H1 (cell line): ENCODE data around the gene DSCAM. TPM values are rescaled to one million over a fixed set of nuclear protein-coding genes. Genes with fewer than 3 reads are reported as not detected.

ENCODE experiments used
- CTCF ChIA-PET: fragments of 300-600 bp; sonication (Branson Sonifier 250); formaldehyde crosslinking; loops from one replicate; lab custom pipeline; 2021; ENCODE audit not compliant: partially characterized antibody; lab: Charles Lee
- POLR2A ChIA-PET: fragments of 300-600 bp; sonication (Branson Sonifier 250); formaldehyde crosslinking; loops from one replicate; lab custom pipeline; 2021; ENCODE audit warnings: inconsistent platforms; ENCODE audit not compliant: partially characterized antibody; lab: Charles Lee
- DNase-seq, 2 experiments: peaks; one replicate each; pipeline versions ENCODE4 v3.0.0 to v3.0.0-alpha.2; 2010 to 2022; ENCODE audit warnings: low spot score in 2 of 2, low read depth in 1 of 2, mixed read lengths in 1 of 2
- FAIRE-seq: peaks from 2 replicates; lab custom pipeline; 2011; peaks lifted over from hg19 to GRCh38; lab: Jason Lieb, UNC
- H2AFZ ChIP-seq: 2 replicates; pipeline ENCODE4 v1.8.1; 2012; ENCODE audit warnings: low read length, inconsistent platforms
- H2AK5ac ChIP-seq: 2 replicates; pipeline ENCODE4 v1.6.1; 2013; ENCODE audit warnings: low read depth, low read length
- H2BK120ac ChIP-seq: replicated peaks from 2 replicates; pipeline ENCODE3; 2013; ENCODE audit warnings: low read depth, low read length, inconsistent platforms
- H2BK12ac ChIP-seq: 2 replicates; pipeline ENCODE4 v1.6.1; 2013; ENCODE audit warnings: low read depth, low read length
- H2BK15ac ChIP-seq: 2 replicates; pipeline ENCODE4 v1.6.1; 2013; ENCODE audit warnings: low read length
- H2BK20ac ChIP-seq: 2 replicates; pipeline ENCODE4 v1.6.1; 2013; ENCODE audit warnings: low read length
- H2BK5ac ChIP-seq: 2 replicates; pipeline ENCODE4 v1.6.1; 2013; ENCODE audit warnings: low read depth, low read length
- H3K14ac ChIP-seq: 2 replicates; pipeline ENCODE4 v1.6.1; 2013; ENCODE audit warnings: inconsistent platforms; ENCODE audit not compliant: insufficient read length
- H3K18ac ChIP-seq: 2 replicates; pipeline ENCODE4 v1.6.1; 2013; ENCODE audit warnings: low read length; ENCODE audit errors: extremely low read depth
- H3K23ac ChIP-seq: 2 replicates; pipeline ENCODE4 v1.6.1; 2013; ENCODE audit warnings: inconsistent platforms; ENCODE audit not compliant: insufficient read length
- H3K23me2 ChIP-seq: 2 replicates; pipeline ENCODE4 v1.6.1; 2013; ENCODE audit warnings: low read depth, low read length
- H3K27ac ChIP-seq: 2 replicates; pipeline ENCODE4 v1.6.1; 2011; ENCODE audit warnings: low read depth, low read length, inconsistent platforms
- H3K27me3 ChIP-seq, 4 experiments: replicated peaks in 1 of 4; 1 replicate in 1 of 4; 2 replicates in 3 of 4; pipeline versions ENCODE4 v1.6.1 to v1.8.1; 2011 to 2013; ENCODE audit warnings: low read length in 3 of 4, mild to moderate bottlenecking in 3 of 4, inconsistent platforms in 2 of 4, mixed read lengths in 2 of 4, moderate library complexity in 1 of 4; ENCODE audit not compliant: control insufficient read depth in 3 of 4, insufficient read depth in 3 of 4; ENCODE audit errors: extremely low read depth in 1 of 4
- H3K36me3 ChIP-seq, 4 experiments: 2 replicates each; pipeline versions ENCODE4 v1.6.1 to v1.8.1; 2011 to 2013; ENCODE audit warnings: mild to moderate bottlenecking in 4 of 4, low read length in 3 of 4, moderate library complexity in 2 of 4, control low read depth in 1 of 4, inconsistent platforms in 1 of 4; ENCODE audit not compliant: insufficient read depth in 4 of 4, control insufficient read depth in 2 of 4
- H3K4ac ChIP-seq: replicated peaks from 2 replicates; pipeline ENCODE3; 2013; ENCODE audit warnings: low read length, low read depth, mixed read lengths, inconsistent platforms; ENCODE audit not compliant: insufficient read length
- H3K4me1 ChIP-seq, 4 experiments: replicated peaks in 1 of 4; 1 replicate in 1 of 4; 2 replicates in 3 of 4; pipeline versions ENCODE4 v1.6.1 to v1.8.1; 2011 to 2013; ENCODE audit warnings: low read length in 3 of 4, inconsistent platforms in 2 of 4, mixed read lengths in 1 of 4; ENCODE audit not compliant: insufficient read depth in 4 of 4, control insufficient read depth in 3 of 4
- H3K4me2 ChIP-seq, 2 experiments: 2 replicates each; pipeline versions ENCODE4 v1.6.1 to v1.8.1; 2011 to 2013; ENCODE audit warnings: low read depth in 2 of 2, low read length in 2 of 2, control low read depth in 1 of 2, inconsistent platforms in 1 of 2, mild to moderate bottlenecking in 1 of 2; ENCODE audit not compliant: insufficient read depth in 1 of 2
- H3K4me3 ChIP-seq, 4 experiments: fragments of 200-600, 300-600 bp in 1 of 4; sonication (generic), shearing (Covaris generic), sonication (Bioruptor Twin) in 1 of 4; 2 replicates each; pipeline versions ENCODE4 v1.5.1 to v1.8.1; 2011 to 2016; ENCODE audit warnings: low read length in 4 of 4, low read depth in 3 of 4, control low read depth in 2 of 4, inconsistent platforms in 2 of 4, mild to moderate bottlenecking in 2 of 4, mixed read lengths in 1 of 4, moderate library complexity in 1 of 4; ENCODE audit not compliant: insufficient read depth in 2 of 4; ENCODE audit errors: extremely low read depth in 1 of 4
- H3K56ac ChIP-seq: replicated peaks from 2 replicates; pipeline ENCODE3; 2013; ENCODE audit warnings: low read depth, mild to moderate bottlenecking, mixed read lengths, low read length, inconsistent platforms; ENCODE audit not compliant: insufficient read length
- H3K79me1 ChIP-seq: 2 replicates; pipeline ENCODE4 v1.6.1; 2013; ENCODE audit warnings: low read depth, low read length, control low read depth
- H3K79me2 ChIP-seq, 2 experiments: 2 replicates each; pipeline versions ENCODE4 v1.6.1 to v1.8.1; 2012 to 2013; ENCODE audit warnings: low read length in 2 of 2, mild to moderate bottlenecking in 2 of 2, inconsistent platforms in 1 of 2; ENCODE audit not compliant: insufficient read depth in 2 of 2, control insufficient read depth in 1 of 2
- H3K9ac ChIP-seq, 4 experiments: replicated peaks in 1 of 4; 1 replicate in 1 of 4; 2 replicates in 3 of 4; pipeline versions ENCODE4 v1.6.1 to v1.8.1; 2011 to 2013; ENCODE audit warnings: low read depth in 3 of 4, low read length in 3 of 4, control low read depth in 2 of 4, mild to moderate bottlenecking in 2 of 4, moderate library complexity in 2 of 4, inconsistent platforms in 1 of 4; ENCODE audit errors: extremely low read depth in 1 of 4
- H3K9me3 ChIP-seq, 2 experiments: 2 replicates each; pipeline versions ENCODE4 v1.6.1 to v1.8.1; 2012 to 2013; ENCODE audit warnings: mild to moderate bottlenecking in 2 of 2, moderate library complexity in 2 of 2, control low read depth in 1 of 2, inconsistent platforms in 1 of 2, low read depth in 1 of 2, low read length in 1 of 2, mixed read lengths in 1 of 2; ENCODE audit not compliant: insufficient read depth in 2 of 2
- H4K20me1 ChIP-seq, 2 experiments: replicated peaks in 1 of 2; 2 replicates each; pipeline versions ENCODE3 to v1.8.1; 2011 to 2013; ENCODE audit warnings: inconsistent platforms in 2 of 2, low read length in 2 of 2, mild to moderate bottlenecking in 1 of 2; ENCODE audit not compliant: insufficient read depth in 2 of 2, control insufficient read depth in 1 of 2
- H4K5ac ChIP-seq: 2 replicates; pipeline ENCODE4 v1.6.1; 2013; ENCODE audit warnings: low read length, low read depth, mixed read lengths, inconsistent platforms; ENCODE audit not compliant: insufficient read length
- H4K8ac ChIP-seq: 2 replicates; pipeline ENCODE4 v1.8.0; 2013; ENCODE audit warnings: mild to moderate bottlenecking, moderate library complexity, low read length, inconsistent platforms; ENCODE audit not compliant: insufficient read depth; ENCODE audit errors: extremely low read depth
- H4K91ac ChIP-seq: replicated peaks from 2 replicates; pipeline ENCODE3; 2013; ENCODE audit warnings: low read length, mixed read lengths, inconsistent platforms; ENCODE audit not compliant: insufficient read length
- CEBPB ChIP-seq: IDR thresholded peaks from 2 replicates; pipeline ENCODE4 v1.6.1; 2012; ENCODE audit warnings: low read depth, low read length
- CREB1 ChIP-seq: IDR thresholded peaks from 2 replicates; pipeline ENCODE4 v1.6.1; 2012; ENCODE audit warnings: inconsistent platforms
- FOSL1 ChIP-seq: IDR thresholded peaks from 2 replicates; pipeline ENCODE4 v1.6.1; 2011; ENCODE audit warnings: mild to moderate bottlenecking, low read depth, low read length, moderate library complexity; ENCODE audit not compliant: insufficient read depth
- GABPA ChIP-seq: IDR thresholded peaks from 2 replicates; pipeline ENCODE4 v1.6.1; 2011; ENCODE audit warnings: mild to moderate bottlenecking, low read length, moderate library complexity, borderline replicate concordance; ENCODE audit not compliant: insufficient read depth
- GTF2F1 ChIP-seq: IDR thresholded peaks from 2 replicates; pipeline ENCODE4 v1.6.1; 2012; ENCODE audit warnings: low read depth, low read length, improper control_type of control experiment, borderline replicate concordance
- HDAC6 ChIP-seq: IDR thresholded peaks from one replicate; pipeline ENCODE4 v1.7.1; 2012; ENCODE audit warnings: low read depth, mild to moderate bottlenecking, inconsistent platforms, low read length, moderate library complexity
- NRF1 ChIP-seq: IDR thresholded peaks from 2 replicates; pipeline ENCODE4 v1.6.1; 2011; ENCODE audit warnings: mild to moderate bottlenecking, low read depth, low read length, improper control_type of control experiment
- RBBP5 ChIP-seq: IDR thresholded peaks from 2 replicates; pipeline ENCODE4 v1.7.1; 2012; ENCODE audit warnings: low read depth, mild to moderate bottlenecking, inconsistent platforms, low read length, moderate library complexity, borderline replicate concordance
- RFX5 ChIP-seq: IDR thresholded peaks from 2 replicates; pipeline ENCODE4 v1.6.1; 2011; ENCODE audit warnings: low read depth, low read length, improper control_type of control experiment, borderline replicate concordance
- TAF7 ChIP-seq: optimal IDR thresholded peaks from 2 replicates; pipeline ENCODE3; 2011; ENCODE audit warnings: low read depth, mild to moderate bottlenecking, inconsistent platforms, low read length, moderate library complexity, borderline replicate concordance
- TBP ChIP-seq: IDR thresholded peaks from 2 replicates; pipeline ENCODE4 v1.6.1; 2011; ENCODE audit warnings: low read depth, low read length, improper control_type of control experiment
- WGBS, 2 experiments: shearing (Covaris generic) in 1 of 2; methylation state at CpG; one replicate each; pipeline versions ENCODE4 v1.1.6 to v1.1.7; 2013 to 2015; ENCODE audit warnings: low lambda C conversion rate in 2 of 2, mixed read lengths in 2 of 2, inconsistent platforms in 1 of 2, low coverage in 1 of 2, missing lambda C conversion rate in 1 of 2; ENCODE audit not compliant: insufficient replicate concordance in 2 of 2, insufficient coverage in 1 of 2, insufficient read length in 1 of 2; ENCODE audit errors: extremely low coverage in 1 of 2, missing lambda C conversion rate in 1 of 2; 5-methylcytosine and 5-hydroxymethylcytosine counted together
- polyA plus RNA-seq, 7 experiments: library from polyadenylated mRNA; depleted of rRNA in 3 of 7; stranded (reverse) in 5 of 7; unstranded in 2 of 7; fragments of >200 nt in 5 of 7; fragments of 200-250 nt in 2 of 7; gene quantifications; 1 replicate in 5 of 7; 2 replicates in 1 of 7; 4 replicates in 1 of 7; pipeline versions ENCODE4 v1.2.1 to v1.2.3, GENCODE V29; 2011 to 2013; ENCODE audit warnings: missing spikeins in 2 of 7, mixed read lengths in 2 of 7
- total RNA-seq: library from RNA; stranded (reverse); fragmentation: NEBNext Ultra II Directional; extraction: Animal tissue kit (Norgen Biotek cat#: 25700); gene quantifications from 2 replicates; pipeline ENCODE4 v1.2.1, GENCODE V29; 2021

Gene DSCAM
- total and polyA plus RNA-seq, 2 of the 8 experiments (the other 6 are each of a cell fraction or from before 2014, with no cell fraction given): 0.02 to 0.15 TPM

- Histone ChIP-seq H3K79me2 (no peaks in the 10 kb centered on the region), H2BK20ac (no peak overlapping the region), H3K23me2 (no peaks in the 10 kb centered on the region), H4K20me1 (no peaks in the 10 kb centered on the region), H3K18ac (no peak overlapping the region), H2BK12ac (no peak overlapping the region), H3K4ac (no peak overlapping the region), H4K91ac (no peak overlapping the region), H2BK15ac (no peak overlapping the region), H4K8ac (no peak overlapping the region), H3K4me2 (no peak overlapping the region), H2AK5ac (no peak overlapping the region), H3K9ac (no peak overlapping the region), H3K9me3 (peaks cover 16 to 23% of the 10 kb centered on the region in 2 experiments), H3K14ac (no peak overlapping the region), H3K4me1 (no peaks in the 10 kb centered on the region), H3K56ac (no peak overlapping the region), H4K5ac (no peak overlapping the region), H3K27ac (no peak overlapping the region), H2AFZ (no peak overlapping the region), H3K79me1 (no peaks in the 10 kb centered on the region), H2BK5ac (no peak overlapping the region), H3K36me3 (no peaks in the 10 kb centered on the region), H2BK120ac (no peak overlapping the region), H3K23ac (no peak overlapping the region), H3K27me3 (no peaks in the 10 kb centered on the region), H3K4me3 (no peak overlapping the region)
- CTCF ChIA-PET: no interaction called here
- TF ChIP-seq HDAC6 (no peak), NRF1 (no peak), TBP (no peak), RFX5 (no peak), RBBP5 (no peak), CREB1 (no peak), TAF7 (no peak), GABPA (no peak), FOSL1 (no peak), GTF2F1 (no peak), CEBPB (no peak)
- FAIRE-seq: no peak
- 93% methylated on average over 1 of the region's 1 CpG; no CpG with 5 or more reads in 1 of the 2 experiments for WGBS, 2 experiments
- DNase-seq: no peak
- POLR2A ChIA-PET: no interaction called here
Observed at GRCh38 chr21:40800126-40800525, 46.8 kb downstream of the DSCAM start.
